Ovary (tissue), 9 donors: ENCODE results near the gene SMG6. TPM values are rescaled to one million over a fixed set of nuclear protein-coding genes. Genes with fewer than 3 reads are reported as not detected.

Source experiments
- DNase-seq, 5 donors: peaks; one replicate each; pipeline ENCODE4 v3.0.0-alpha.2; 2019 to 2020
- H3K27ac ChIP-seq, 2 donors: fragments of 200-600 bp; one replicate each; pipeline versions ENCODE4 v1.5.1 to v1.8.0; 2019 to 2022
- H3K27me3 ChIP-seq: fragments of 200-600 bp; one replicate; pipeline ENCODE4 v1.8.0; 2022
- H3K36me3 ChIP-seq: fragments of 200-600 bp; sonication (generic); one replicate; pipeline ENCODE4 v1.5.1; 2019
- H3K4me1 ChIP-seq: one replicate; pipeline ENCODE4 v1.8.1; 2013; ENCODE audit warnings: mild to moderate bottlenecking, moderate library complexity; ENCODE audit not compliant: insufficient read depth
- H3K4me3 ChIP-seq: fragments of 200-600 bp; sonication (generic); one replicate; pipeline ENCODE4 v1.5.1; 2017
- H3K9me3 ChIP-seq, 2 donors: fragments of 200-600 bp in 1 of 2; sonication (generic) in 1 of 2; one replicate each; pipeline versions ENCODE4 v1.5.1 to v1.8.1; 2013 to 2019; ENCODE audit warnings: mild to moderate bottlenecking in 1 of 2, moderate library complexity in 1 of 2
- EP300 ChIP-seq: sonication (generic); formaldehyde crosslinking; IDR thresholded peaks from one replicate; pipeline ENCODE4 v1.6.1; 2017; ENCODE audit warnings: antibody characterized with exemption
- POLR2A ChIP-seq: fragments of 450-650 bp; IDR thresholded peaks from one replicate; pipeline ENCODE4 v1.6.1; 2017; ENCODE audit warnings: antibody characterized with exemption, mild to moderate bottlenecking, moderate library complexity
- WGBS, 3 donors: extraction: QIAGEN DNeasy Blood & Tissue Kit in 1 of 3; methylation state at CpG; one replicate each; pipeline versions ENCODE4 v1.1.5 to v1.1.7; 2013 to 2017; 5-methylcytosine and 5-hydroxymethylcytosine counted together
- intact Hi-C, 4 donors: fragments of 100-400 bp; cut with DNase I; formaldehyde crosslinking; loops; one replicate each; pipeline versions ENCODE4 v1.11.0 to v1.15.1; 2022 to 2023
- polyA plus RNA-seq, 2 donors: library from polyadenylated mRNA; stranded (reverse); fragments of 200-250 nt in 1 of 2; fragments of 350-450 nt in 1 of 2; fragmentation: Illumina TruSeq in 1 of 2; extraction: RNeasy Lipid Tissue Mini Kit (QIAGEN cat#74804) in 1 of 2; gene quantifications; one replicate each; pipeline ENCODE4 v1.2.3, GENCODE V29; 2013 to 2014
- total RNA-seq, 7 donors: library from RNA; depleted of rRNA in 2 of 7; stranded (reverse); fragments of >200 nt in 2 of 7; fragmentation: NEBNext Ultra II Directional in 3 of 7; extraction: Animal tissue kit (Norgen Biotek cat#: 25700) in 3 of 7; gene quantifications; one replicate each; pipeline versions ENCODE4 v1.1.0 to v1.2.4, GENCODE V29; 2016 to 2023
- TF ChIP-seq, protein P1 (sequence below), 3 donors: fragments of 450-650 bp in 2 of 3; fragments of 200-600 bp in 1 of 3; IDR thresholded peaks; one replicate each; pipeline versions ENCODE4 v1.5.1 to v1.8.0; 2016 to 2022; ENCODE audit warnings: antibody characterized with exemption in 3 of 3, mild to moderate bottlenecking in 1 of 3
- donor health status: DM: no; HTN: no; CAD: no; lungs with moderate emphysema.
- donor health status: DM: no; HTN: no; CAD: no.
- donor health status: Bipolar disorder and iron deficiency.
- donor health status: DM: yes; HTN: yes; CAD: no.
- donor health status: DM: no; HTN: no; CAD: no.
- donor health status: DM: yes; HTN: yes; CAD: no.

The SMG6 gene
- total and polyA plus RNA-seq, 9 donors = 33.8 to 66.0 (median 51.0) TPM

GRCh38 chr17:2022647-2023240 lies 280.8 kb downstream of the SMG6 start:
- WGBS, 3 donors = 83 to 86% (median 84%) methylated on average over 15 of the region's 15 CpGs
- TF ChIP-seq POLR2A (no peak), EP300 (no peak)
- TF ChIP-seq, protein P1, sequence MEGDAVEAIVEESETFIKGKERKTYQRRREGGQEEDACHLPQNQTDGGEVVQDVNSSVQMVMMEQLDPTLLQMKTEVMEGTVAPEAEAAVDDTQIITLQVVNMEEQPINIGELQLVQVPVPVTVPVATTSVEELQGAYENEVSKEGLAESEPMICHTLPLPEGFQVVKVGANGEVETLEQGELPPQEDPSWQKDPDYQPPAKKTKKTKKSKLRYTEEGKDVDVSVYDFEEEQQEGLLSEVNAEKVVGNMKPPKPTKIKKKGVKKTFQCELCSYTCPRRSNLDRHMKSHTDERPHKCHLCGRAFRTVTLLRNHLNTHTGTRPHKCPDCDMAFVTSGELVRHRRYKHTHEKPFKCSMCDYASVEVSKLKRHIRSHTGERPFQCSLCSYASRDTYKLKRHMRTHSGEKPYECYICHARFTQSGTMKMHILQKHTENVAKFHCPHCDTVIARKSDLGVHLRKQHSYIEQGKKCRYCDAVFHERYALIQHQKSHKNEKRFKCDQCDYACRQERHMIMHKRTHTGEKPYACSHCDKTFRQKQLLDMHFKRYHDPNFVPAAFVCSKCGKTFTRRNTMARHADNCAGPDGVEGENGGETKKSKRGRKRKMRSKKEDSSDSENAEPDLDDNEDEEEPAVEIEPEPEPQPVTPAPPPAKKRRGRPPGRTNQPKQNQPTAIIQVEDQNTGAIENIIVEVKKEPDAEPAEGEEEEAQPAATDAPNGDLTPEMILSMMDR (IDR thresholded peaks at IDR 0.05) = no peak
- H3K27me3 ChIP-seq = no peaks in the 10 kb centered on the region
- no peak overlapping the region for H3K27ac ChIP-seq
- peaks cover 1% of the 10 kb centered on the region for H3K4me1 ChIP-seq
- no peaks in the 10 kb centered on the region for H3K9me3 ChIP-seq
- DNase-seq = no peak
- no peak overlapping the region for H3K4me3 ChIP-seq
- no peaks in the 10 kb centered on the region for H3K36me3 ChIP-seq
- intact Hi-C loops = loop anchor here in 1 of 4 donors (10.0 kb wide), 1 partner anchor 368 kb away; no protein-coding TSS in a partner anchor

- intact Hi-C loops = loop anchor here in 1 of 4 donors (10.0 kb wide), 1 partner anchor 366 kb away; no protein-coding TSS in a partner anchor
- DNase-seq = no peak
These were observed 282.9 kb downstream of the SMG6 start for GRCh38 chr17:2020721-2021120.

GRCh38 chr17:2019723-2020122 lies 283.9 kb downstream of the SMG6 start:
- no peaks in the 10 kb centered on the region for H3K27me3 ChIP-seq
- no peak overlapping the region for H3K4me3 ChIP-seq
- intact Hi-C loops = loop anchor here in 1 of 4 donors (10.0 kb wide), 2 partner anchors 65 to 365 kb away; no protein-coding TSS in a partner anchor
- 72 to 77% (median 75%) methylated on average over 8 of the region's 8 CpGs for WGBS, 3 donors
- no peaks in the 10 kb centered on the region for H3K9me3 ChIP-seq
- H3K4me1 ChIP-seq = peaks cover 1% of the 10 kb centered on the region
- DNase-seq = no peak
- H3K36me3 ChIP-seq = no peaks in the 10 kb centered on the region
- H3K27ac ChIP-seq = no peak overlapping the region
- TF ChIP-seq, protein P1 (IDR thresholded peaks at IDR 0.05) = no peak
- no peak for TF ChIP-seq EP300
- no peak for TF ChIP-seq POLR2A

More at GRCh38 chr17:2020721-2021120, 282.9 kb downstream of the SMG6 start:
- no peaks in the 10 kb centered on the region for H3K9me3 ChIP-seq
- H3K27ac ChIP-seq = no peak overlapping the region
- 59 to 67% (median 61%) methylated on average over 8 of the region's 8 CpGs for WGBS, 3 donors
- H3K36me3 ChIP-seq = no peaks in the 10 kb centered on the region
- no peak overlapping the region for H3K4me3 ChIP-seq
- peaks cover 1% of the 10 kb centered on the region for H3K4me1 ChIP-seq
- no peaks in the 10 kb centered on the region for H3K27me3 ChIP-seq
- no peak for TF ChIP-seq POLR2A

GRCh38 chr17:2018716-2019510 lies 284.7 kb downstream of the SMG6 start:
- DNase-seq = no peak
- Histone ChIP-seq H3K36me3 (no peaks in the 10 kb centered on the region), H3K27ac (no peak overlapping the region), H3K27me3 (no peaks in the 10 kb centered on the region), H3K4me1 (peaks cover 1% of the 10 kb centered on the region), H3K9me3 (no peaks in the 10 kb centered on the region), H3K4me3 (no peak overlapping the region)
- TF ChIP-seq EP300 (no peak), POLR2A (no peak)
- TF ChIP-seq, protein P1 (IDR thresholded peaks at IDR 0.05) = no peak
- intact Hi-C loops = loop anchor here in 1 of 4 donors (10.0 kb wide), 1 partner anchor 64 kb away; no protein-coding TSS in a partner anchor
- WGBS, 3 donors = 68 to 73% (median 71%) methylated on average over 24 of the region's 24 CpGs
